ENCODE data around the gene GPC3. TPM values are rescaled to one million over a fixed set of nuclear protein-coding genes. Genes with fewer than 3 reads are reported as not detected.

GPC3 gene
- total RNA-seq, 2 experiments from 2014 or later: 0.58 to 0.63 TPM

DNA sequence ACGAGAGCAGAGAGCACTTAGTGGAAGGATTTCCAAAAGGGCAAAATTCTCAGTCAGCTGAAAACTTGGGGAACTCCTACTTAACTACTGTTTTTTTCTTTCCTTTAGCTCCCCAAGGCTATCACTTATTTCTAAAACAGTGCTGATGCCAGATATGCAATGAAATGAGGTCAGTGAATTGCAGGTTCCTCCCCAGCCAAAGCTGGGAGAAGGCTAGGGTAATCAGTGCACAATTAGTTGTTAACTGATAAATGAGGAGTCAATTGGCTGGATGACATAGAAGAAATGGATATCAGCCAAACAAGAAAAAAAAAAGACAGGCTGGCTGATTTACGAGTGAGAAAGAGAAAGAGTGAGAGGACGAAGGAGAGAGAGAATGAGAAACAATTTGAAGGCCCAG, 195.6 kb downstream of the GPC3 start:
- Mint-ChIP-seq H3K4me1 (ENCODE audit: low read depth) (no peaks in the 10 kb centered on the region), H3K36me3 (ENCODE audit: low read depth) (no peaks in the 10 kb centered on the region), H3K9me3 (no peaks in the 10 kb centered on the region), H3K27me3 (no peaks in the 10 kb centered on the region), H3K27ac (no peak overlapping the region), H3K4me3 (no peak overlapping the region)
- CTCF ChIA-PET: no interaction called here
- ATAC-seq (no peak), DNase-seq (no peak)
- TF ChIP-seq, protein P1, sequence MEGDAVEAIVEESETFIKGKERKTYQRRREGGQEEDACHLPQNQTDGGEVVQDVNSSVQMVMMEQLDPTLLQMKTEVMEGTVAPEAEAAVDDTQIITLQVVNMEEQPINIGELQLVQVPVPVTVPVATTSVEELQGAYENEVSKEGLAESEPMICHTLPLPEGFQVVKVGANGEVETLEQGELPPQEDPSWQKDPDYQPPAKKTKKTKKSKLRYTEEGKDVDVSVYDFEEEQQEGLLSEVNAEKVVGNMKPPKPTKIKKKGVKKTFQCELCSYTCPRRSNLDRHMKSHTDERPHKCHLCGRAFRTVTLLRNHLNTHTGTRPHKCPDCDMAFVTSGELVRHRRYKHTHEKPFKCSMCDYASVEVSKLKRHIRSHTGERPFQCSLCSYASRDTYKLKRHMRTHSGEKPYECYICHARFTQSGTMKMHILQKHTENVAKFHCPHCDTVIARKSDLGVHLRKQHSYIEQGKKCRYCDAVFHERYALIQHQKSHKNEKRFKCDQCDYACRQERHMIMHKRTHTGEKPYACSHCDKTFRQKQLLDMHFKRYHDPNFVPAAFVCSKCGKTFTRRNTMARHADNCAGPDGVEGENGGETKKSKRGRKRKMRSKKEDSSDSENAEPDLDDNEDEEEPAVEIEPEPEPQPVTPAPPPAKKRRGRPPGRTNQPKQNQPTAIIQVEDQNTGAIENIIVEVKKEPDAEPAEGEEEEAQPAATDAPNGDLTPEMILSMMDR (IDR thresholded peaks at IDR 0.05): no peak
- intact Hi-C loops (cut with micrococcal nuclease): loop anchor here (5.0 kb wide), 1 partner anchor 232 kb away; no protein-coding TSS in a partner anchor
- POLR2A ChIA-PET: interaction anchor here (0.7 kb wide), 1 partner anchor 758 kb away, joined by 4 read pairs; no protein-coding TSS in a partner anchor

DNA sequence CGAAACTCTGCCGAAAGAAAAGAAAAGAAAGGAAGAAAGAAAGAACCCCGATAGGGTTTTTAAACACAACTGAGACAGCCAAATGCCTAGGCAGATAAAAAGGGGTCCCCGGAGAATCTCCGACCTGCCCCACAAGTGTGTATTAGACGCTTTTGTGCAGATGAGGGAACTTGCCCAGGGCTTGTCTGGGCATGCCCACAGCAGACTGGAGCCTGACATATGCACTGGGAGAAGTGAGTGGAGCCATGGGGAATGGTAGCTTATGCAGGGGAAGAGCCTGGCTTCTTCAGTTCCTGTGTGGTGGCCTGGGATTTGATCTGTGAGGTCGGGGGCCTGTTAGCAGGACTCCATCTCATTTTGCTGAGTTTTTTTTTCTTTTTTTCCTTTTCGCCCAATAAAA, 199.0 kb downstream of the GPC3 start:
- Mint-ChIP-seq H3K9me3 (no peaks in the 10 kb centered on the region), H3K36me3 (ENCODE audit: low read depth) (no peaks in the 10 kb centered on the region), H3K27me3 (no peaks in the 10 kb centered on the region), H3K4me3 (no peak overlapping the region), H3K27ac (no peak overlapping the region), H3K4me1 (ENCODE audit: low read depth) (no peaks in the 10 kb centered on the region)
- POLR2A ChIA-PET: no interaction called here
- TF ChIP-seq, protein P1 (IDR thresholded peaks at IDR 0.05): no peak
- no peak for DNase-seq
- CTCF ChIA-PET: no interaction called here
- ATAC-seq: no peak
- intact Hi-C loops (cut with micrococcal nuclease): no loop called here

DNA sequence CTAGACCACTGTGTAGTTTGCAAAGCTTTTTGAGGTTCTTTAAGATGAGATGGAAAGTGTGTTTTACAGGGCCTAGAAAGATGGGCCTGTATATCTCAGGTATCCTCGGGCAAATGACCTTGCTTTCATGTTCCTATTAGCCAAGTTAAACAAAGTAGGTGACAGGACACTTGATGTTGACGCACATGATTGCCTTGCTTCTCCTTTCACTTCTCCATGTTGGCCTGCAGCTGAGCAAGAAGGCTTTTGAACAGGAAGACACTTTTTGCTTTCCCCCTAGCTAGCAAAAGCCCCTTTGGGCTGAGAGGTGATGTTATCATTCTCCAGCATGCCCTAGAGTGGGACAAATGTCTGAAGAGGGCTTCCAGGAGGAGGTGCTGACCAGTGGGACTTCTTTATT, 202.1 kb downstream of the GPC3 start:
- no peak overlapping the region for H3K27ac Mint-ChIP-seq
- no peaks in the 10 kb centered on the region for H3K36me3 Mint-ChIP-seq (ENCODE audit: low read depth)
- intact Hi-C loops (cut with micrococcal nuclease): no loop called here
- no peak overlapping the region for H3K4me3 Mint-ChIP-seq
- no peak for DNase-seq
- no peaks in the 10 kb centered on the region for H3K27me3 Mint-ChIP-seq
- POLR2A ChIA-PET: no interaction called here
- CTCF ChIA-PET: interaction anchor here (1.2 to 2.0 kb wide), 3 partner anchors 9 to 85 kb away, joined by 3 to 7 read pairs (median 3); no protein-coding TSS in a partner anchor
- TF ChIP-seq, protein P1 (IDR thresholded peaks at IDR 0.05): no peak
- no peaks in the 10 kb centered on the region for H3K9me3 Mint-ChIP-seq
- H3K4me1 Mint-ChIP-seq (ENCODE audit: low read depth): no peaks in the 10 kb centered on the region
- ATAC-seq: no peak

DNA sequence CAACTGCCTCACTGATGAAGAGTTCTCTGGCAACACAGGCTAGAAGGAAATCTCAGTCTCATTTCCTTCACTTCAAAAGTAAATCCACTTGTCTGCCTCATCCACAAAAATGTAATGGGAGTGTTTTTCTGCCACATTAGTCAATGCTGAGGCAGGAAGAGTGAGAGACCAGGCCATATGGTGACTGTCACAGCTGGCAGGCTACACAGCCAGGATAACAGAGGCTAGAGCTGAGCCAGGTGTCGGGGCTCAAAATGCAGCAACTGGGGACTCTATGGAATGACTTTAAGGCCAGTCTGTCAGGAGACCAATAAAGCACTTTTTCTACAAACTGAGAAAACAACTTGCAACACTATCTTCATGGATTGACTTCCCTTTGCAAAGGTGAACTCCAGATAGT, 204.2 kb downstream of the GPC3 start:
- Mint-ChIP-seq H3K9me3 (no peaks in the 10 kb centered on the region), H3K27me3 (no peaks in the 10 kb centered on the region), H3K4me1 (ENCODE audit: low read depth) (peaks cover under 1% of the 10 kb centered on the region), H3K27ac (no peak overlapping the region), H3K4me3 (no peak overlapping the region), H3K36me3 (ENCODE audit: low read depth) (no peaks in the 10 kb centered on the region)
- ATAC-seq (no peak), DNase-seq (no peak)
- intact Hi-C loops (cut with micrococcal nuclease): no loop called here
- POLR2A ChIA-PET: no interaction called here
- CTCF ChIA-PET: interaction anchor here (2.0 kb wide), 1 partner anchor 11 kb away, joined by 7 read pairs; no protein-coding TSS in a partner anchor
- TF ChIP-seq, protein P1 (IDR thresholded peaks at IDR 0.05): no peak

DNA sequence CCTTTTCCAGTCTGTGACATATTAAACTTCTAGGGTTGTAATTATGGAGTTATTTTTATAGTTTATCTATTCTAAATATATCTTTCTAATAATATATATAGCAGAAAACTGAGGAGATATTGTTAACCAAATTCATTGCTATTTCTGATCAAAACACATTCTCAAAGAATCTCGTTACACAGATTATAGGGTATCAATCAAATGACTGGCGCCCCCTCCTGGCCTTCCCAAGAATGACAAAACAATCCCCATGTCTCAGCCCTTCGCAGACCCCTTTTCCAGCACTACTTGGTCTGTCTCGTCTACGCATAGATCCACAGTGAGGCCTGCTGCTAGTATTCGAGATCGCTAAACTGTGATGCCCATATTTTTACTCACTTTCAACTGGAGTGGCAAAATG, 209.3 kb downstream of the GPC3 start:
- Mint-ChIP-seq H3K9me3 (no peaks in the 10 kb centered on the region), H3K4me1 (ENCODE audit: low read depth) (peaks cover 2% of the 10 kb centered on the region), H3K4me3 (no peak overlapping the region), H3K27ac (no peak overlapping the region), H3K27me3 (no peaks in the 10 kb centered on the region), H3K36me3 (ENCODE audit: low read depth) (no peaks in the 10 kb centered on the region)
- TF ChIP-seq, protein P1 (IDR thresholded peaks at IDR 0.05): peak; percentile 52
- intact Hi-C loops (cut with micrococcal nuclease): no loop called here
- ChIA-PET POLR2A (no interaction called here), CTCF (interaction anchor here (1.0 kb wide), 1 partner anchor 78 kb away, joined by 3 read pairs; no protein-coding TSS in a partner anchor)
- ATAC-seq (peak; percentile 49), DNase-seq (peak; percentile 68)

Measured in activated CD8-positive, alpha-beta T cell treated with anti-CD3 and anti-CD28 coated beads for 36 hours (primary cell).